Measurements from ENCODE around the gene SDHAF2. TPM values are rescaled to one million over a fixed set of nuclear protein-coding genes. Genes with fewer than 3 reads are reported as not detected.

SDHAF2 gene
- total and polyA plus RNA-seq, 2 of the 4 experiments (the other 2 are of a cell fraction), result 50.4 to 91.1 TPM

DNA sequence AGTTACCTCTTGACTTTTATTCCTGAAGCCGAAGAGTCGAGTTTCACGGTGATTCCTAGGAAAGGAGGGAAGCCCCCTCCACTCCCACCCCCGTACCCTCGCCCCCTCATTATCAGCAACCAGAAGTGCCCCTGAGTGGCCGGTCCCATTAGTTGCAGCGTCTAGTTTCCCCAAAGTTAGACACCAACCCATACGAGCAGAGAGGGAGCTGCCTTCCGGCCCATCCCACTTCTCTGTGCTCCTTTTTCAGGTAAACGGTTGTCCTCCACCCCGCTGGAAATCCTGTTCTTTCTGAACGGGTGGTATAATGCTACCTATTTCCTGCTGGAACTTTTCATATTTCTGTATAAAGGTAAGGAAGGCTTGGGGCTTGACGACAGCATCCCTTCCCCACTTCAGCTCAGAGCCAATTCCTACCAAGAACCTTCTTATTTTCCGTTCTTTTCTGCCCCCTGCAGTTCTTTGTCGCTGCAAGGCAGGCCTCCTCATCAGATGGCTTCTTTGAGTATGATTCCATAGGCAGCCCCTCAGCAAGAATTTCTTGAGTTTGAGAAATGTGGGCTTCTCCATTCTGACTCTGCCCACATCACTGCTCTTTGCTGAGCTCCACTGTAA, 36.8 kb upstream of the SDHAF2 start:
- no TSS peak for BruUV-seq (replicated peaks)
- Histone ChIP-seq H2AK9ac (replicated peaks; ENCODE audit: low read depth, low read length, poor library complexity) (peak overlapping the region; percentile 87), H3K9me3 (ENCODE audit: control insufficient read depth, insufficient read depth, low read length) (no peaks in the 10 kb centered on the region), H3K18ac (ENCODE audit: low read depth, low read length) (no peak overlapping the region), H3K4me3 (ENCODE audit: insufficient read depth, low read depth, low read length) (peak overlapping the region; percentile 81), H3K36me3 (ENCODE audit: control insufficient read depth, insufficient read depth, low read length) (peaks cover 9% of the 10 kb centered on the region), H2BK120ac (ENCODE audit: low read depth, low read length) (no peak overlapping the region), H3K9ac (ENCODE audit: low read depth, low read length) (peak overlapping the region; percentile 88), H4K91ac (ENCODE audit: insufficient read depth, low read depth, low read length) (peak overlapping the region; percentile 71; the same call in 1 of the 2 replicates), H4K20me1 (ENCODE audit: insufficient read depth, low read length) (no peaks in the 10 kb centered on the region), H3K23ac (ENCODE audit: low read depth, low read length) (peak overlapping the region; percentile 21; the same call in 1 of the 2 replicates), H3K4ac (ENCODE audit: low read depth, low read length) (peak overlapping the region; percentile 47), H2BK20ac (ENCODE audit: low read depth, low read length) (no peak overlapping the region), H3K4me1 (ENCODE audit: control insufficient read depth, insufficient read depth, low read length) (peaks cover 3% of the 10 kb centered on the region; the same call in 1 of the 2 replicates), H2AK5ac (ENCODE audit: low read depth, low read length) (no peak overlapping the region), H3K79me1 (ENCODE audit: low read depth in 1 of 2, low read length in 2 of 2) (peaks cover 9 to 25% of the 10 kb centered on the region in 2 experiments; a peak in 3 of 4 replicates), H3K56ac (ENCODE audit: extremely low read depth, insufficient read depth, low read length) (peak overlapping the region; percentile 79), H2AFZ (replicated peaks; ENCODE audit: low read length, poor library complexity) (peak overlapping the region; percentile 100), H3K9me1 (ENCODE audit: insufficient read depth, low read length) (peaks cover 3% of the 10 kb centered on the region; the same call in 1 of the 2 replicates), H3K27ac (ENCODE audit: insufficient read depth, low read length) (peak overlapping the region; percentile 78), H3K14ac (replicated peaks; ENCODE audit: low read depth, low read length) (peak overlapping the region; percentile 90), H2BK15ac (ENCODE audit: low read depth, low read length) (peak overlapping the region; percentile 74; the same call in 1 of the 3 replicates), H2BK5ac (ENCODE audit: low read depth, low read length, poor library complexity, severe bottlenecking) (no peak overlapping the region), H3K27me3 (ENCODE audit: control insufficient read depth, insufficient read depth, low read length) (no peaks in the 10 kb centered on the region), H4K5ac (ENCODE audit: low read depth, low read length) (peak overlapping the region; percentile 95), H4K8ac (ENCODE audit: low read depth in 2 of 2, low read length in 2 of 2) (peak overlapping the region; percentile 98 to 100; a peak in 3 of 4 replicates), H3K4me2 (ENCODE audit: low read depth, low read length) (peak overlapping the region; percentile 91)
- CTCF ChIA-PET, result interaction anchor here (1.0 to 2.1 kb wide), 6 partner anchors 9 to 61 kb away, joined by 3 to 10 read pairs (median 4); no protein-coding TSS in a partner anchor
- peak; percentile 34 for DNase-seq
- intact Hi-C loops (cut with micrococcal nuclease) (no loop called here), in situ Hi-C loops (cut with MboI; ENCODE audit: low sequenced_read_pairs) (no loop called here), dilution Hi-C loops (cut with HindIII; ENCODE audit: low sequenced_read_pairs, unreplicated experiment) (no loop called here)
- no CpG with 5 or more reads among the region's 15 CpGs for WGBS, 2 experiments (ENCODE audit: extremely low coverage in 2 of 2, insufficient read length in 1 of 2)
- peak; percentile 42 for ATAC-seq (ENCODE audit: low read depth)
- POLR2A ChIA-PET (ENCODE audit: unreplicated experiment), result interaction anchor here (0.6 to 1.4 kb wide), 3 partner anchors 9 to 37 kb away, joined by 4 to 6 read pairs (median 5); partner anchors contain the start of genes CPSF7 and SDHAF2
- no peak for TF ChIP-seq MXI1 (IDR thresholded peaks at IDR 0.05; ENCODE audit: borderline replicate concordance, low read depth, low read length)
- TF ChIP-seq CEBPB (IDR thresholded peaks at IDR 0.05; ENCODE audit: low read depth, low read length), result no peak
- TF ChIP-seq NFE2L2 (IDR thresholded peaks at IDR 0.05; ENCODE audit: low read depth, low read length), result no peak
- 0 out of 2 replicates have a peak, but pooled peaks have one; percentile 9 for TF ChIP-seq SMC3 (IDR thresholded peaks at IDR 0.05; ENCODE audit: low read depth, low read length)
- TF ChIP-seq BHLHE40 (IDR thresholded peaks at IDR 0.05; ENCODE audit: low read depth, low read length), result no peak
- TF ChIP-seq, protein P1, sequence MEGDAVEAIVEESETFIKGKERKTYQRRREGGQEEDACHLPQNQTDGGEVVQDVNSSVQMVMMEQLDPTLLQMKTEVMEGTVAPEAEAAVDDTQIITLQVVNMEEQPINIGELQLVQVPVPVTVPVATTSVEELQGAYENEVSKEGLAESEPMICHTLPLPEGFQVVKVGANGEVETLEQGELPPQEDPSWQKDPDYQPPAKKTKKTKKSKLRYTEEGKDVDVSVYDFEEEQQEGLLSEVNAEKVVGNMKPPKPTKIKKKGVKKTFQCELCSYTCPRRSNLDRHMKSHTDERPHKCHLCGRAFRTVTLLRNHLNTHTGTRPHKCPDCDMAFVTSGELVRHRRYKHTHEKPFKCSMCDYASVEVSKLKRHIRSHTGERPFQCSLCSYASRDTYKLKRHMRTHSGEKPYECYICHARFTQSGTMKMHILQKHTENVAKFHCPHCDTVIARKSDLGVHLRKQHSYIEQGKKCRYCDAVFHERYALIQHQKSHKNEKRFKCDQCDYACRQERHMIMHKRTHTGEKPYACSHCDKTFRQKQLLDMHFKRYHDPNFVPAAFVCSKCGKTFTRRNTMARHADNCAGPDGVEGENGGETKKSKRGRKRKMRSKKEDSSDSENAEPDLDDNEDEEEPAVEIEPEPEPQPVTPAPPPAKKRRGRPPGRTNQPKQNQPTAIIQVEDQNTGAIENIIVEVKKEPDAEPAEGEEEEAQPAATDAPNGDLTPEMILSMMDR (conservative IDR thresholded peaks at IDR 0.05; ENCODE audit: low read depth, low read length), result peak; percentile 39
